Adrenal gland (tissue), 19 donors: Measurements from ENCODE around the gene CRP. TPM values are rescaled to one million over a fixed set of nuclear protein-coding genes. Genes with fewer than 3 reads are reported as not detected.

Source experiments
- DNase-seq, 7 donors: peaks; one replicate each; pipeline ENCODE4 v3.0.0-alpha.2; 2019 to 2020
- H3K27ac ChIP-seq, 5 donors: fragments of 200-600 bp; sonication (generic) in 4 of 5; 1 replicate in 3 of 5; 2 replicates in 2 of 5; pipeline versions ENCODE4 v1.5.1 to v1.8.0; 2016 to 2020; ENCODE audit warnings: mild to moderate bottlenecking in 1 of 5
- H3K27me3 ChIP-seq: fragments of 200-600 bp; 2 replicates; pipeline ENCODE4 v1.8.0; 2021
- H3K36me3 ChIP-seq, 2 donors: fragments of 200-600 bp; replicated peaks in 1 of 2; 1 replicate in 1 of 2; 2 replicates in 1 of 2; pipeline versions ENCODE4 v1.5.1 to v1.8.0; 2018 to 2022
- H3K4me1 ChIP-seq, 2 donors: fragments of 200-600 bp; replicated peaks in 1 of 2; 1 replicate in 1 of 2; 2 replicates in 1 of 2; pipeline versions ENCODE4 v1.5.1 to v1.8.0; 2018 to 2021
- H3K4me3 ChIP-seq, 4 donors: fragments of 200-600 bp; sonication (generic) in 3 of 4; one replicate each; pipeline ENCODE4 v1.5.1; 2016 to 2018
- H3K9me3 ChIP-seq, 3 donors: fragments of 200-600 bp; sonication (generic) in 1 of 3; replicated peaks in 1 of 3; 1 replicate in 2 of 3; 2 replicates in 1 of 3; pipeline versions ENCODE4 v1.5.1 to v1.8.0; 2016 to 2021
- POLR2A ChIP-seq, 2 donors: fragments of 450-650 bp; IDR thresholded peaks; one replicate each; pipeline ENCODE4 v1.6.1; 2017; ENCODE audit warnings: antibody characterized with exemption in 2 of 2, mild to moderate bottlenecking in 2 of 2, moderate library complexity in 1 of 2
- WGBS, 4 donors: extraction: QIAGEN DNeasy Blood & Tissue Kit in 2 of 4; methylation state at CpG; one replicate each; pipeline versions ENCODE4 v1.1.5 to v1.1.7; 2013 to 2017; 5-methylcytosine and 5-hydroxymethylcytosine counted together
- intact Hi-C, 2 donors: fragments of 100-400 bp; cut with DNase I; formaldehyde crosslinking; loops; one replicate each; pipeline versions ENCODE4 v1.14.1 to v1.15.0; 2022 to 2023
- long read RNA-seq, 10 donors: library from polyadenylated mRNA in 3 of 10; unstranded in 2 of 10; stranded (forward) in 1 of 10; transcript quantifications; one replicate each; pipeline ENCODE4 v2.0.0 and lab custom pipeline, GENCODE V29; 2021 to 2026
- polyA plus RNA-seq, 3 donors: library from polyadenylated mRNA; stranded (reverse); fragments of 200-250 nt in 2 of 3; fragments of 350-450 nt in 1 of 3; fragmentation: Illumina TruSeq in 1 of 3; extraction: RNeasy Lipid Tissue Mini Kit (QIAGEN cat#74804) in 1 of 3; gene quantifications; one replicate each; pipeline ENCODE4 v1.2.3, GENCODE V29; 2013 to 2014
- total RNA-seq, 9 donors: library from RNA; depleted of rRNA in 4 of 9; stranded (reverse); fragments of >200 nt in 4 of 9; fragments of 120-200 nt in 1 of 9; fragmentation: NEBNext Ultra II Directional in 1 of 9; extraction: Animal tissue kit (Norgen Biotek cat#: 25700) in 1 of 9; gene quantifications; one replicate each; pipeline versions ENCODE4 v1.1.0 to v1.2.4, GENCODE V29; 2013 to 2023
- TF ChIP-seq, protein P1 (sequence below), 6 experiments: fragments of 450-650 bp in 4 of 6; fragments of 200-600 bp in 2 of 6; sonication (generic) in 1 of 6; IDR thresholded peaks; 1 replicate in 5 of 6; 2 replicates in 1 of 6; pipeline versions ENCODE4 v1.5.1 to v1.8.0; 2016 to 2021; ENCODE audit warnings: antibody characterized with exemption in 6 of 6, mild to moderate bottlenecking in 2 of 6, moderate library complexity in 1 of 6
- donor health status: healthy with polysubstance abuse.
- donor health status: Bipolar disorder and iron deficiency.
- donor health status: DM: yes; HTN: yes; CAD: no.
- donor health status: DM: no; HTN: no; CAD: no.
- donor health status: DM: no; HTN: no; CAD: no.
- donor health status: DM: yes; HTN: yes; CAD: no.

The CRP gene, protein sequence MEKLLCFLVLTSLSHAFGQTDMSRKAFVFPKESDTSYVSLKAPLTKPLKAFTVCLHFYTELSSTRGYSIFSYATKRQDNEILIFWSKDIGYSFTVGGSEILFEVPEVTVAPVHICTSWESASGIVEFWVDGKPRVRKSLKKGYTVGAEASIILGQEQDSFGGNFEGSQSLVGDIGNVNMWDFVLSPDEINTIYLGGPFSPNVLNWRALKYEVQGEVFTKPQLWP
- 1 to 10 TPM in 1 of 9 donors, under 1 TPM in 3, not detected in 5; 0.52 to 1.3 (median 0.73) TPM for total RNA-seq
- polyA plus RNA-seq, result 1 to 10 TPM in 1 of 3 donors, under 1 TPM in 2; 0.34 to 6.0 (median 0.64) TPM
- long read RNA-seq, donor 1, result 0 reads
- long read RNA-seq, donor 2, result 0 reads
- long read RNA-seq, donor 3, result 0 reads
- long read RNA-seq, donor 4, result 0 reads
- long read RNA-seq, donor 5, result 0 reads
- long read RNA-seq, donor 6, result 0 reads
- long read RNA-seq, donor 7, result 0 reads
- long read RNA-seq, donor 8, result 0 reads
- long read RNA-seq, donor 9, result 0 reads
- long read RNA-seq, donor 10, result 0 reads

DNA sequence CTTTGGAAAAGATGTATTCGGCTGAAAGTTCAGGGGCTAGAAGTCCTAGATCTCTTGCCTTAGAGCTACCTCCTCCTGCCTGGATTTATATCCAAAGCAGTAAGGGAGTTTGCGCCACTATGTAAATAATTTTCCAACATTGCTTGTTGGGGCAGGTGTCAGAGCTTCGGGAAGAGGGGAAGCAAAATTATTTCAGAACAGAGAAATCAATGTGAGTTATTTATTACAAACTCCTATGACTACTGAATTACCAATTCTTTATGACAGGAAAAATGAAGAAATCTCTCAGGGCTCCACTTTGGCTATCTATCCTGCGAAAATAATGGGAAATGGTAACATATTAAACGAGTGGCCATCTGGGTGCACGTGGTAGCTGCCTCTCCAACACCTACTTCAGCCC is at the start of gene CRP:
Gene CRP, minus strand, starts transcription at position 61 of the 400 bp plus-strand sequence. CDS start 104 bp downstream, outside the sequence.
- Histone ChIP-seq H3K27ac (no peak within 1 kb of the TSS), H3K4me3 (no peak within 1 kb of the TSS), H3K4me1 (no peaks in the 10 kb centered on the region), H3K36me3 (no peaks in the 10 kb centered on the region), H3K27me3 (no peaks in the 10 kb centered on the region), H3K9me3 (no peaks in the 10 kb centered on the region)
- no peak for DNase-seq
- intact Hi-C loops, result no loop called here
- TF ChIP-seq POLR2A (IDR thresholded peaks at IDR 0.05), result no peak
- TF ChIP-seq, protein P1, sequence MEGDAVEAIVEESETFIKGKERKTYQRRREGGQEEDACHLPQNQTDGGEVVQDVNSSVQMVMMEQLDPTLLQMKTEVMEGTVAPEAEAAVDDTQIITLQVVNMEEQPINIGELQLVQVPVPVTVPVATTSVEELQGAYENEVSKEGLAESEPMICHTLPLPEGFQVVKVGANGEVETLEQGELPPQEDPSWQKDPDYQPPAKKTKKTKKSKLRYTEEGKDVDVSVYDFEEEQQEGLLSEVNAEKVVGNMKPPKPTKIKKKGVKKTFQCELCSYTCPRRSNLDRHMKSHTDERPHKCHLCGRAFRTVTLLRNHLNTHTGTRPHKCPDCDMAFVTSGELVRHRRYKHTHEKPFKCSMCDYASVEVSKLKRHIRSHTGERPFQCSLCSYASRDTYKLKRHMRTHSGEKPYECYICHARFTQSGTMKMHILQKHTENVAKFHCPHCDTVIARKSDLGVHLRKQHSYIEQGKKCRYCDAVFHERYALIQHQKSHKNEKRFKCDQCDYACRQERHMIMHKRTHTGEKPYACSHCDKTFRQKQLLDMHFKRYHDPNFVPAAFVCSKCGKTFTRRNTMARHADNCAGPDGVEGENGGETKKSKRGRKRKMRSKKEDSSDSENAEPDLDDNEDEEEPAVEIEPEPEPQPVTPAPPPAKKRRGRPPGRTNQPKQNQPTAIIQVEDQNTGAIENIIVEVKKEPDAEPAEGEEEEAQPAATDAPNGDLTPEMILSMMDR (IDR thresholded peaks at IDR 0.05), result no peak
- WGBS, 4 donors, result 65 to 77% (median 67%) methylated on average over 6 of the region's 6 CpGs

DNA sequence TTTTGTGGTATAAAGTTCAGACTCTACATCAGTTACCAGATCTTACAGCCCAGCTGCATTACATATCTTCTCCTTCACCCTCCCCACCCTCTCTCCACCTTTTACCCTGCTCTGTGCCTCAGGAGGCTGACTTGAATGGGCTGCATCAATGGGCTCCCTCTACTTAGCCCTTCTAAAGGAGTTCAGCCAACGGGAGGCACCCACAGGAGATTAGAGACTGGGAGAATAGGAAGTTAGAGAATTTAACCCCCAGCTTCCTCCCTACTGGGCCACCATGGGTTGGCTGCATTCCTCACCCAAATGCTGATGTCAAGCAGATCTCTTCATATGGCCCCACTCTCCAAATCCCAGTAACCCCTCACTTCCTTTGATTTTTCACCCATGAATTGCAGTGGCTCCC is 49.3 kb upstream of the CRP start:
- TF ChIP-seq, protein P1 (IDR thresholded peaks at IDR 0.05), result no peak
- TF ChIP-seq POLR2A (IDR thresholded peaks at IDR 0.05), result no peak
- Histone ChIP-seq H3K36me3 (no peaks in the 10 kb centered on the region), H3K27me3 (no peaks in the 10 kb centered on the region), H3K27ac (no peak overlapping the region), H3K4me3 (no peak overlapping the region), H3K4me1 (no peaks in the 10 kb centered on the region), H3K9me3 (no peaks in the 10 kb centered on the region)
- 30 to 60% (median 36%) methylated on average over 1 of the region's 1 CpG for WGBS, 4 donors
- no peak for DNase-seq
- intact Hi-C loops, result no loop called here

DNA sequence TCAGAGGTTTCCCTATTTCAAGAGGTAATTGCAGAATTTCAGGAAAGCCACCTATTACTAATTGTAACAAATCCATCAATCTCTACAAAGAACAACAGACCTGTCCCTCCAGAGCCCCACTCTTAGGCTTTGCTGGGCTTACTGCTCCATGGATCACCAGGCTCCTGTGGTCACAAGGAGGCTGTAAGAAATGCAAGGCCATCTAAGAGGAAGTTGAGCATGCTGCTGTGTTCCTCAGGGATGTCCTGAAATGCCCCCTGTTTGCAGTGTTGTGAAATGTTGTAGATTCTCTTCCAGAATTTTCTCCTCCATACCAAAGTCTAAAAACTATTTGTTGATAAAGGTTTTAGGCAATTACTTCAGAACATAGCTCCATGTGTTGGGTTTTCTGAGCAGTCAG is 42.0 kb upstream of the CRP start:
- DNase-seq, result peak in 4 of 7 donors; percentile 27 to 60 (median 34)

DNA sequence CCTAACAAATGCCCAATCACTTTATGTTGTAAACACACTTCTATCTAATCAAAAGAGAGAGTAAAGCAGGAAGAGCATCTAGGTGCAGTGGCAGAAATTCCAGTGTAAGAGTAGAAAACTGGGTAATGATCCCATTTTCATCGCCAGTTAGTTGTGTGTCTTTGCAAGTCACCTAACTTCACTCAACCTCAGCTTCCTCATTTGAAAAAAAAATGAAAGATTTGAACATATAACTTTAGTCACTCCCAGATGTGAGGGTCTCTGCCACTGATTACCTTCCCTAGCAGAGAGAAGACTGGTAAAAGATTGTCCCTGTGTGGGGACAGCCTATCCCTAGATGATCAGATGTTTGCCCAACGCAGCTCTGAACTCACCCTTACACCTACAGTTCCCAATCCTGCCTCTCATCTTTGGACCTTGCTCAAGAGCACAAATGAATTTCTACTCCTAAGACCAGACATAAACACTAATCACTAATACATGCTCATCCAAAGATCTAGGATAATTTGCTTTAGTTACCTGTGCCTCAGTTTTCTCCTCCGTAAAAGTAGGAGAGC is 41.1 kb upstream of the CRP start:
- no peak for DNase-seq
- Histone ChIP-seq H3K36me3 (no peaks in the 10 kb centered on the region), H3K9me3 (no peaks in the 10 kb centered on the region), H3K27ac (no peak overlapping the region), H3K4me1 (peaks cover 0 to 22% of the 10 kb centered on the region in 2 donors), H3K4me3 (no peak overlapping the region), H3K27me3 (no peaks in the 10 kb centered on the region)
- intact Hi-C loops, result no loop called here
- 88 to 95% (median 92%) methylated on average over 3 of the region's 3 CpGs for WGBS, 4 donors
- TF ChIP-seq, protein P1 (IDR thresholded peaks at IDR 0.05), result no peak
- TF ChIP-seq POLR2A (IDR thresholded peaks at IDR 0.05), result no peak

More for the DNA sequence above, 42.0 kb upstream of the CRP start:
- intact Hi-C loops, result no loop called here
- H3K4me3 ChIP-seq, result no peak overlapping the region
- TF ChIP-seq POLR2A (IDR thresholded peaks at IDR 0.05), result no peak
- no peaks in the 10 kb centered on the region for H3K36me3 ChIP-seq
- peak overlapping the region in 1 of 5 donors; percentile 15 for H3K27ac ChIP-seq
- H3K9me3 ChIP-seq, result no peaks in the 10 kb centered on the region
- no peaks in the 10 kb centered on the region for H3K27me3 ChIP-seq
- H3K4me1 ChIP-seq, result peaks cover 0 to 17% of the 10 kb centered on the region in 2 donors
